HCT116 (cell line): ENCODE data around the gene PPP1R1B. TPM values are rescaled to one million over a fixed set of nuclear protein-coding genes. Genes with fewer than 3 reads are reported as not detected.

ENCODE experiments used
- ATAC-seq: fragments of 200-7000 bp; cut with Tn5 transposase; 2 replicates; pipeline ENCODE4 v1.9.1; 2020; ENCODE audit warnings: mild to moderate bottlenecking, moderate library complexity
- BruUV-seq: library from RNA; stranded (reverse); fragments of 400-500 nt; replicated peaks from 2 replicates; lab custom pipeline; 2021; lab: Mats Ljungman, UMichigan
- CTCF ChIA-PET: fragments of 300-600 bp; sonication (Branson Sonifier 250); formaldehyde crosslinking; loops from one replicate; lab custom pipeline; 2021; ENCODE audit warnings: antibody characterized with exemption; lab: Charles Lee
- POLR2A ChIA-PET: fragments of 300-600, 350-600 bp; sonication (Branson Sonifier 250); formaldehyde crosslinking; loops from one replicate; lab custom pipeline; 2021; ENCODE audit warnings: antibody characterized with exemption; lab: Charles Lee
- RAD21 ChIA-PET, 2 experiments: fragments of 300-600 bp; sonication (Branson Sonifier 250); formaldehyde crosslinking; loops; one replicate each; lab custom pipeline; 2023; ENCODE audit warnings: low total read pairs in 2 of 2; ENCODE audit not compliant: uncharacterized antibody in 2 of 2, unreplicated experiment in 2 of 2, low non-redundant PET in 1 of 2; lab: Charles Lee
- DNase-seq: peaks from one replicate; pipeline ENCODE4 v3.0.0-alpha.2; 2010; ENCODE audit warnings: low read depth, low spot score
- H2AFZ ChIP-seq: fragments of 200-600 bp; shearing (Covaris generic), sonication (generic); 2 replicates; pipeline ENCODE4 v1.6.1; 2017; ENCODE audit warnings: low read depth, mixed run types, mixed read lengths, antibody characterized with exemption, low read length; ENCODE audit not compliant: poor library complexity, severe bottlenecking
- H3K27ac ChIP-seq: 2 replicates; pipeline ENCODE4 v1.5.1; 2012; ENCODE audit warnings: low read depth, low read length
- H3K27me3 ChIP-seq: fragments of 200-600 bp; sonication (generic); 2 replicates; pipeline ENCODE4 v1.6.1; 2016; ENCODE audit warnings: mixed run types, low read length, mixed read lengths; ENCODE audit not compliant: insufficient read depth
- H3K36me3 ChIP-seq, 2 experiments: fragments of 200-500 bp in 1 of 2; fragments of 200-600 bp in 1 of 2; sonication (Bioruptor generic) in 1 of 2; sonication (generic) in 1 of 2; 2 replicates each; pipeline versions ENCODE4 v1.5.1 to v1.6.1; 2014 to 2016; ENCODE audit warnings: low read length in 2 of 2, inconsistent platforms in 1 of 2, mixed read lengths in 1 of 2, mixed run types in 1 of 2; ENCODE audit not compliant: insufficient read depth in 2 of 2, control insufficient read depth in 1 of 2
- H3K4me1 ChIP-seq, 2 experiments: fragments of 200-600 bp in 1 of 2; sonication (generic) in 1 of 2; 2 replicates each; pipeline versions ENCODE4 v1.5.1 to v1.6.1; 2012 to 2017; ENCODE audit warnings: low read length in 2 of 2, inconsistent platforms in 1 of 2, mild to moderate bottlenecking in 1 of 2, mixed read lengths in 1 of 2, mixed run types in 1 of 2, moderate library complexity in 1 of 2; ENCODE audit not compliant: insufficient read depth in 2 of 2, control insufficient read depth in 1 of 2
- H3K4me2 ChIP-seq: fragments of 200-600 bp; sonication (generic); 2 replicates; pipeline ENCODE4 v1.6.1; 2017; ENCODE audit warnings: mixed run types, low read length, mixed read lengths
- H3K4me3 ChIP-seq, 2 experiments: fragments of 200-600 bp in 1 of 2; sonication (generic) in 1 of 2; replicated peaks in 1 of 2; 2 replicates each; pipeline ENCODE4 v1.5.1; 2011 to 2016; ENCODE audit warnings: low read length in 2 of 2, control low read depth in 1 of 2, low read depth in 1 of 2, mild to moderate bottlenecking in 1 of 2, mixed read lengths in 1 of 2, mixed run types in 1 of 2
- H3K79me2 ChIP-seq: fragments of 200-600 bp; sonication (generic); 2 replicates; pipeline ENCODE4 v1.6.1; 2017; ENCODE audit warnings: mild to moderate bottlenecking, mixed run types, low read length, moderate library complexity, mixed read lengths; ENCODE audit not compliant: insufficient read depth
- H3K9ac ChIP-seq: fragments of 200-600 bp; sonication (generic); 2 replicates; pipeline ENCODE4 v1.6.1; 2016; ENCODE audit warnings: low read length, mixed read lengths
- H3K9me2 ChIP-seq: fragments of 200-600 bp; sonication (generic), shearing (Covaris generic); 2 replicates; pipeline ENCODE4 v1.6.1; 2017; ENCODE audit warnings: mixed run types, mild to moderate bottlenecking, moderate library complexity; ENCODE audit not compliant: insufficient read depth
- H3K9me3 ChIP-seq, 2 experiments: fragments of 200-500 bp in 1 of 2; fragments of 200-600 bp in 1 of 2; sonication (Bioruptor generic) in 1 of 2; sonication (generic) in 1 of 2; 2 replicates each; pipeline ENCODE4 v1.6.1; 2014 to 2017; ENCODE audit warnings: low read length in 2 of 2, mixed read lengths in 2 of 2, inconsistent platforms in 1 of 2, low read depth in 1 of 2, mild to moderate bottlenecking in 1 of 2, mixed run types in 1 of 2, moderate library complexity in 1 of 2; ENCODE audit not compliant: control insufficient read depth in 1 of 2, insufficient read depth in 1 of 2
- H4K20me1 ChIP-seq: fragments of 200-600 bp; sonication (generic), shearing (Covaris generic); 2 replicates; pipeline ENCODE4 v1.6.1; 2017; ENCODE audit warnings: mixed run types, mild to moderate bottlenecking, moderate library complexity; ENCODE audit not compliant: insufficient read depth
- EZH2 ChIP-seq: fragments of 200-600 bp; sonication (generic); IDR thresholded peaks from 2 replicates; pipeline ENCODE4 v1.6.1; 2017; ENCODE audit warnings: antibody characterized with exemption, mixed run types
- FOSL1 ChIP-seq: IDR thresholded peaks from 2 replicates; pipeline ENCODE4 v1.6.1; 2012; ENCODE audit warnings: low read depth
- JUND ChIP-seq: IDR thresholded peaks from 2 replicates; pipeline ENCODE4 v1.6.1; 2012
- POLR2AphosphoS5 ChIP-seq: IDR thresholded peaks from 2 replicates; pipeline ENCODE4 v1.6.1; 2011; ENCODE audit warnings: mild to moderate bottlenecking, low read depth, low read length, moderate library complexity
- REST ChIP-seq: IDR thresholded peaks from 2 replicates; pipeline ENCODE4 v1.6.1; 2012; ENCODE audit warnings: low read depth
- SIN3A ChIP-seq: IDR thresholded peaks from 2 replicates; pipeline ENCODE4 v1.6.1; 2012; ENCODE audit warnings: low read depth
- SP1 ChIP-seq: IDR thresholded peaks from 2 replicates; pipeline ENCODE4 v1.6.1; 2012; ENCODE audit warnings: low read depth
- TCF7L2 ChIP-seq: IDR thresholded peaks from 2 replicates; pipeline ENCODE4 v1.7.0; 2011; ENCODE audit warnings: borderline replicate concordance, inconsistent platforms; ENCODE audit not compliant: insufficient read depth, insufficient read length; ENCODE audit errors: extremely low read depth
- ZBTB33 ChIP-seq: IDR thresholded peaks from 2 replicates; pipeline ENCODE4 v1.6.1; 2011; ENCODE audit warnings: mild to moderate bottlenecking, low read length, moderate library complexity; ENCODE audit not compliant: insufficient replicate concordance; ENCODE audit errors: extremely low read depth
- intact Hi-C: fragments of 100-400 bp; cut with micrococcal nuclease; formaldehyde crosslinking; loops from 2 replicates; pipeline ENCODE4 v1.10.0; 2022
- total RNA-seq: library from RNA; stranded (reverse); gene quantifications from one replicate; pipeline ENCODE4 v1.2.1, GENCODE V29; 2021; ENCODE audit not compliant: unreplicated experiment

PPP1R1B gene
- total RNA-seq, 1 experiment from 2014 or later: 0.49 TPM

- intact Hi-C loops: no loop called here
- no peak for TF ChIP-seq FOSL1
- TF ChIP-seq SP1: peak; percentile 75
- TF ChIP-seq ZBTB33: no peak
- TF ChIP-seq JUND: no peak
- TF ChIP-seq EZH2: no peak
- no peak for TF ChIP-seq REST
- TF ChIP-seq SIN3A: no peak
- TF ChIP-seq POLR2AphosphoS5: peak; percentile 53
- peak; percentile 97 for TF ChIP-seq TCF7L2
- Histone ChIP-seq H3K27me3 (no peaks in the 10 kb centered on the region), H3K4me3 (peak overlapping the region; percentile 4 to 40; a peak in 1 of 4 replicates), H2AFZ (no peak overlapping the region), H3K27ac (peak overlapping the region; percentile 76), H3K79me2 (peaks cover 2% of the 10 kb centered on the region; the same call in 1 of the 2 replicates), H4K20me1 (no peaks in the 10 kb centered on the region), H3K36me3 (no peaks in the 10 kb centered on the region), H3K9me3 (no peaks in the 10 kb centered on the region), H3K9me2 (no peaks in the 10 kb centered on the region), H3K4me1 (peaks cover 58 to 71% of the 10 kb centered on the region in 2 experiments), H3K4me2 (peak overlapping the region; percentile 67), H3K9ac (peak overlapping the region; percentile 35; the same call in 1 of the 2 replicates)
- ChIA-PET POLR2A (interaction anchor here (0.7 to 1.0 kb wide), 3 partner anchors 11 to 56 kb away, joined by 3 to 4 read pairs (median 3); no protein-coding TSS in a partner anchor), CTCF (interaction anchor here (0.7 to 8.3 kb wide), 7 partner anchors 10 to 85 kb away, joined by 3 to 157 read pairs (median 8); no protein-coding TSS in a partner anchor), RAD21 (interaction anchor here (0.6 to 2.2 kb wide), 6 partner anchors 9 to 763 kb away, joined by 3 to 12 read pairs (median 6); partner anchors contain the start of gene TCAP (in 1 of the 2))
- ATAC-seq (peak; percentile 75), DNase-seq (peak; percentile 80)
- no TSS peak for BruUV-seq
Measured at GRCh38 chr17:39632153-39632941, 5.6 kb downstream of the PPP1R1B start.
